Upper lobe of left lung (tissue), 4 donors: ENCODE results near the gene EDA2R.

ENCODE experiments used
- CTCF ChIP-seq, 6 experiments: fragments of 450-650 bp in 4 of 6; fragments of 200-600 bp in 2 of 6; sonication (generic) in 2 of 6; IDR thresholded peaks; one replicate each; pipeline ENCODE4 v1.5.1; 2016 to 2019; ENCODE audit warnings: antibody characterized with exemption in 6 of 6
- EP300 ChIP-seq, 4 donors: sonication (generic); formaldehyde crosslinking; IDR thresholded peaks; one replicate each; pipeline ENCODE4 v1.5.1; 2017; ENCODE audit warnings: antibody characterized with exemption in 4 of 4, control low read depth in 2 of 4
- POLR2A ChIP-seq, 4 donors: fragments of 450-650 bp; IDR thresholded peaks; one replicate each; pipeline ENCODE4 v1.5.1; 2016 to 2017; ENCODE audit warnings: antibody characterized with exemption in 4 of 4, mild to moderate bottlenecking in 2 of 4

GRCh38 chrX:66616944-66617343 lies 21.9 kb downstream of the EDA2R start:
- TF ChIP-seq CTCF (IDR thresholded peaks at IDR 0.05) (no peak), POLR2A (IDR thresholded peaks at IDR 0.05) (no peak), EP300 (IDR thresholded peaks at IDR 0.05) (no peak)
